ENCODE data around the gene TGFBR3L. TPM values are rescaled to one million over a fixed set of nuclear protein-coding genes. Genes with fewer than 3 reads are reported as not detected.

TGFBR3L gene
- total RNA-seq, 1 experiment from 2014 or later, result 0.94 TPM

GRCh38 chr19:7867092-7867844, 47.4 kb upstream of the TGFBR3L start:
- intact Hi-C loops (cut with micrococcal nuclease; ENCODE audit: unreplicated experiment), result no loop called here
- peaks cover 17% of the 10 kb centered on the region for H3K4me1 Mint-ChIP-seq (ENCODE audit: low read depth, unreplicated experiment)
- TF ChIP-seq CTCF (IDR thresholded peaks at IDR 0.05; ENCODE audit: unreplicated experiment), result no peak
- H3K27me3 Mint-ChIP-seq (ENCODE audit: unreplicated experiment), result no peaks in the 10 kb centered on the region
- no peak overlapping the region for H3K27ac Mint-ChIP-seq (ENCODE audit: unreplicated experiment)
- CTCF ChIA-PET, result no interaction called here
- no peak for DNase-seq
- H3K4me3 Mint-ChIP-seq (ENCODE audit: low read depth, unreplicated experiment), result no peak overlapping the region
- no TSS peak for BruUV-seq (replicated peaks)
- peaks cover 49% of the 10 kb centered on the region for H3K36me3 Mint-ChIP-seq (ENCODE audit: insufficient read depth, unreplicated experiment)
- no peaks in the 10 kb centered on the region for H3K9me3 Mint-ChIP-seq (ENCODE audit: low read depth, unreplicated experiment)

GRCh38 chr19:7868326-7868670, 46.3 kb upstream of the TGFBR3L start:
- BruUV-seq (replicated peaks), result no TSS peak
- H3K27ac Mint-ChIP-seq (ENCODE audit: unreplicated experiment), result no peak overlapping the region
- CTCF ChIA-PET, result interaction anchor here (1.7 kb wide), 1 partner anchor 52 kb away, joined by 11 read pairs; the partner anchor contains the start of gene SNAPC2
- no peak for DNase-seq
- intact Hi-C loops (cut with micrococcal nuclease; ENCODE audit: unreplicated experiment), result no loop called here
- peak overlapping the region; percentile 56 for H3K4me3 Mint-ChIP-seq (ENCODE audit: low read depth, unreplicated experiment)
- no peaks in the 10 kb centered on the region for H3K9me3 Mint-ChIP-seq (ENCODE audit: low read depth, unreplicated experiment)
- no peak for TF ChIP-seq CTCF (IDR thresholded peaks at IDR 0.05; ENCODE audit: unreplicated experiment)
- no peaks in the 10 kb centered on the region for H3K27me3 Mint-ChIP-seq (ENCODE audit: unreplicated experiment)
- H3K4me1 Mint-ChIP-seq (ENCODE audit: low read depth, unreplicated experiment), result peaks cover 17% of the 10 kb centered on the region
- H3K36me3 Mint-ChIP-seq (ENCODE audit: insufficient read depth, unreplicated experiment), result peaks cover 54% of the 10 kb centered on the region

- CTCF ChIA-PET, result interaction anchor here (1.2 to 1.7 kb wide), 2 partner anchors 11 to 52 kb away, joined by 4 to 11 read pairs; partner anchors contain the start of gene SNAPC2
- BruUV-seq (replicated peaks), result no TSS peak
- H3K27ac Mint-ChIP-seq (ENCODE audit: unreplicated experiment), result no peak overlapping the region
- H3K27me3 Mint-ChIP-seq (ENCODE audit: unreplicated experiment), result no peaks in the 10 kb centered on the region
- intact Hi-C loops (cut with micrococcal nuclease; ENCODE audit: unreplicated experiment), result no loop called here
- no peaks in the 10 kb centered on the region for H3K9me3 Mint-ChIP-seq (ENCODE audit: low read depth, unreplicated experiment)
- peak; percentile 70 for DNase-seq
- peaks cover 59% of the 10 kb centered on the region for H3K36me3 Mint-ChIP-seq (ENCODE audit: insufficient read depth, unreplicated experiment)
- H3K4me1 Mint-ChIP-seq (ENCODE audit: low read depth, unreplicated experiment), result peaks cover 17% of the 10 kb centered on the region
- peak overlapping the region; percentile 56 for H3K4me3 Mint-ChIP-seq (ENCODE audit: low read depth, unreplicated experiment)
- peak; percentile 45 for TF ChIP-seq CTCF (IDR thresholded peaks at IDR 0.05; ENCODE audit: unreplicated experiment)
These were observed 45.8 kb upstream of the TGFBR3L start for GRCh38 chr19:7868671-7869452.

- TF ChIP-seq CTCF (IDR thresholded peaks at IDR 0.05; ENCODE audit: unreplicated experiment), result no peak
- Mint-ChIP-seq H3K4me3 (ENCODE audit: low read depth, unreplicated experiment) (peak overlapping the region; percentile 56), H3K4me1 (ENCODE audit: low read depth, unreplicated experiment) (peaks cover 17% of the 10 kb centered on the region), H3K27ac (ENCODE audit: unreplicated experiment) (no peak overlapping the region), H3K27me3 (ENCODE audit: unreplicated experiment) (no peaks in the 10 kb centered on the region), H3K36me3 (ENCODE audit: insufficient read depth, unreplicated experiment) (peaks cover 58% of the 10 kb centered on the region), H3K9me3 (ENCODE audit: low read depth, unreplicated experiment) (no peaks in the 10 kb centered on the region)
- DNase-seq, result peak; percentile 33
- no TSS peak for BruUV-seq (replicated peaks)
- CTCF ChIA-PET, result interaction anchor here (0.6 to 1.7 kb wide), 3 partner anchors 12 to 51 kb away, joined by 4 to 11 read pairs (median 5); partner anchors contain the start of genes MAP2K7 and SNAPC2
- intact Hi-C loops (cut with micrococcal nuclease; ENCODE audit: unreplicated experiment), result no loop called here
These were observed 45.1 kb upstream of the TGFBR3L start for GRCh38 chr19:7869453-7869909.

Data from Calu3 (cell line).